Bronchial epithelial cell (primary cell): ENCODE results near the gene GSTO2. TPM values are rescaled to one million over a fixed set of nuclear protein-coding genes. Genes with fewer than 3 reads are reported as not detected.
A peak's percentile ranks its signal among the peaks of the same experiment; 100 is the strongest.
"Not testable (repeated sequence)": the region's sequence is repeated elsewhere in the genome, so short reads cannot be mapped to it uniquely, and the experiment has no call there.

Source experiments
- DNase-seq: peaks from one replicate; pipeline ENCODE4 v3.0.0-alpha.2; 2010; ENCODE audit warnings: low read depth
- FAIRE-seq: peaks from 2 replicates; lab custom pipeline; 2011; peaks lifted over from hg19 to GRCh38; lab: Jason Lieb, UNC
- H3K27me3 ChIP-seq: 2 replicates; pipeline ENCODE4 v1.5.1; 2011; ENCODE audit warnings: low read length; ENCODE audit not compliant: control insufficient read depth, insufficient read depth
- H3K36me3 ChIP-seq: 2 replicates; pipeline ENCODE4 v1.5.1; 2011; ENCODE audit warnings: low read length; ENCODE audit not compliant: control insufficient read depth, insufficient read depth
- H3K4me3 ChIP-seq: 2 replicates; pipeline ENCODE4 v1.5.1; 2011; ENCODE audit warnings: mild to moderate bottlenecking, low read depth, low read length, control low read depth
- CTCF ChIP-seq: IDR thresholded peaks from 2 replicates; pipeline ENCODE4 v1.5.1; 2011; ENCODE audit warnings: mild to moderate bottlenecking, moderate library complexity, low read length, control low read depth, inconsistent platforms; ENCODE audit not compliant: insufficient read depth, severe bottlenecking
- total RNA-seq: library from RNA; depleted of rRNA; stranded (reverse); fragments of >200 nt; gene quantifications from 2 replicates; pipeline ENCODE4 v1.2.1, GENCODE V29; 2014

GSTO2 gene
- total RNA-seq, 1 donor from 2014 or later, result 24.7 TPM

DNA sequence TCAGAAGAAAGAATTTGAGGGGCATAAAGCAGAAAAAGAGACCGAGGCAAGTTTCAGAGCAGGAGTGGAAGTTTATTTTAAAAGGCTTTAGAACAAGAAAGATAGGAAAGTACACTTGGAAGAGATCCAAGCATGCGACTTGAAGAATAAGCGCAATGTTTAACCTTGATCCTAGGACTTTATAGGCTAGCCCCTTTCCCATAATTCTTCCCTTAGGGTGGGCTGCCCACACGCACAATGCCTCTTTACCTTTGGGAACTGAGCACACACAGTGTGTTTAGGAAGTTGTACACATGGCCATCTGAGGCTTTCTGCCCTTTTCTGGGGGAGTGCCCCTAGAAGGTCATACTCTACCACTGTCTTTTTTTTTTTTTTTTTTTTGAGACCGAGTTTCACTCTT is 25.5 kb upstream of the GSTO2 start:
- DNase-seq, result no peak
- no peak for FAIRE-seq
- Histone ChIP-seq H3K27me3 (no peaks in the 10 kb centered on the region), H3K4me3 (no peak overlapping the region), H3K36me3 (no peaks in the 10 kb centered on the region)
- no peak for TF ChIP-seq CTCF

- Histone ChIP-seq H3K4me3 (no peak overlapping the region), H3K27me3 (no peaks in the 10 kb centered on the region), H3K36me3 (no peaks in the 10 kb centered on the region)
- FAIRE-seq, result no peak
- no peak for TF ChIP-seq CTCF
- DNase-seq, result no peak
These were observed 23.8 kb upstream of the GSTO2 start for GRCh38 chr10:104245066-104245632.

DNA sequence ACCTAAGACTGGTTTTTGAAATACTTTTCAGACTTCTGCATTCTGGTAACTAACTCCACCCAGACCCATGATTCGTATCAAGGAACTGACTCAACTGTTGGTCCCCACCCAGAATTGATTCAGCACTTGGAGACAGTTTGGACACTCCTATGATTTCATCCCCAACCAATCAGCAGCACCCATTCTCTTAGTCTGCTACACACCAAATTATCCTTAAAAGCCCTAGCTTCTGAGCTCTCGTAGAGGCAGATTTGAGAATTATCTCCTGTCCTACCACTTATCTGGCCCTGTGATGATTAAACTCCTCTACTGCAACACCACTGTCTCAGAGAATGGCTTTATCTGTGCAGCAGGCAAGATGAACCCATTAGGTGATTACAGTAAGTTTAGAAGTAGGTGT is 22.0 kb upstream of the GSTO2 start:
- Histone ChIP-seq H3K36me3 (no peaks in the 10 kb centered on the region), H3K27me3 (no peaks in the 10 kb centered on the region), H3K4me3 (no peak overlapping the region)
- DNase-seq (peak; percentile 91), FAIRE-seq (no peak)
- no peak for TF ChIP-seq CTCF

GRCh38 chr10:104247513-104248146 is 21.4 kb upstream of the GSTO2 start:
- Histone ChIP-seq H3K27me3 (no peaks in the 10 kb centered on the region), H3K36me3 (no peaks in the 10 kb centered on the region), H3K4me3 (no peak overlapping the region)
- FAIRE-seq (no peak), DNase-seq (no peak)
- no peak for TF ChIP-seq CTCF

- FAIRE-seq, H3K36me3 ChIP-seq, H3K27me3 ChIP-seq, H3K4me3 ChIP-seq, DNase-seq: not testable (repeated sequence)
These were observed 20.1 kb upstream of the GSTO2 start for GRCh38 chr10:104248931-104249330.

GRCh38 chr10:104250371-104250770 is 18.6 kb upstream of the GSTO2 start:
- Histone ChIP-seq H3K36me3 (no peaks in the 10 kb centered on the region), H3K4me3 (no peak overlapping the region), H3K27me3 (no peaks in the 10 kb centered on the region)
- TF ChIP-seq CTCF, result no peak
- DNase-seq (no peak), FAIRE-seq (no peak)
